Subcutaneous abdominal adipose tissue (tissue), 5 donors: Measurements from ENCODE around the gene MAML3.

ENCODE experiments used
- H3K27ac ChIP-seq: one replicate; pipeline ENCODE4 v1.7.0; 2013; ENCODE audit warnings: low read depth, mild to moderate bottlenecking, inconsistent platforms, low read length, moderate library complexity
- H3K27me3 ChIP-seq, 5 donors: one replicate each; pipeline ENCODE4 v1.7.0; 2013; ENCODE audit warnings: low read length in 5 of 5, inconsistent platforms in 1 of 5; ENCODE audit not compliant: control insufficient read depth in 5 of 5, insufficient read depth in 4 of 5
- H3K36me3 ChIP-seq, 5 donors: one replicate each; pipeline ENCODE4 v1.7.0; 2013; ENCODE audit warnings: low read length in 5 of 5; ENCODE audit not compliant: control insufficient read depth in 5 of 5, insufficient read depth in 5 of 5
- H3K4me1 ChIP-seq, 5 donors: one replicate each; pipeline ENCODE4 v1.7.0; 2013; ENCODE audit warnings: low read length in 5 of 5, mild to moderate bottlenecking in 3 of 5, moderate library complexity in 1 of 5; ENCODE audit not compliant: control insufficient read depth in 5 of 5, insufficient read depth in 5 of 5
- H3K4me3 ChIP-seq, 5 donors: one replicate each; pipeline ENCODE4 v1.7.0; 2013; ENCODE audit warnings: low read length in 5 of 5, low read depth in 1 of 5
- H3K9ac ChIP-seq, 5 donors: one replicate each; pipeline ENCODE4 v1.7.0; 2013; ENCODE audit warnings: low read length in 5 of 5, mild to moderate bottlenecking in 4 of 5, moderate library complexity in 3 of 5
- H3K9me3 ChIP-seq, 5 donors: one replicate each; pipeline ENCODE4 v1.7.0; 2013; ENCODE audit warnings: low read length in 5 of 5; ENCODE audit not compliant: control insufficient read depth in 5 of 5
- donor health status: healthy.
- donor health status: healthy.
- donor health status: healthy.
- donor health status: healthy.
- donor health status: healthy.

Gene MAML3

DNA sequence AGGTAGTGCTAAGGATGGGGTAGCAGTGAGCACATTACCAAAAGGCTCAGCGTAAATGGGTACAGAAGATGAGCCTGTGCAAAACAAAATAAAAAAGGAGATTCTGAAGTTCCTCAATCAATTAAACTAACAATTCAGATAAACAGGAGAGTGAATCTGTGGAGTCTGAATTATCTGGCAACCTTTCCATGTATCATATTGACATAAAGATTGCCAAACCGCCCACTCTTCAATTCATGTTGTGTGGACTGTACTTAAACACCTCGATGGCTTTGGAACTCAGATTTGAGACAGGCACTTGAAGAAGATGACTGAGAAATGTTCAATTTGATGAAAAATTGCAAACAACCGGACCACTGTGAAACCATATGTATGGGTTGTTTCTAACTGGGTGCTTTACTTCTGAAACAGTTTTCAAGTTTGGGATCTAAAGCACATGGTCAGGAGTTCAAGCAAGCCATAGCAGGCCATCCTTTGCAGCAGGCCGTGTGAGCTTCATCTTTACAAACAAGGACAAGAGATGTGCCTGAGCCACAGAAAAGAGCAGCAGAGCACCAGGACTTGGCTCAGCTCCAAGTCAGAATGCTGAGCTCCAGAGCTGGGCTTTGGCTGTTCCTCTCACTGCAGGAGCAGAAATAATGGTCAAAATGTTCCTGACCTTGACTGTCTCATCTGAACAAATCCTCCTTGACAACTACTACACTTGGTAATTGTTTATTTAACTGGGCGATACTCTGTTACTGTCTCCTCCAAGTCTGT lies 380.2 kb downstream of the MAML3 start:
- no peak overlapping the region for H3K9ac ChIP-seq

DNA sequence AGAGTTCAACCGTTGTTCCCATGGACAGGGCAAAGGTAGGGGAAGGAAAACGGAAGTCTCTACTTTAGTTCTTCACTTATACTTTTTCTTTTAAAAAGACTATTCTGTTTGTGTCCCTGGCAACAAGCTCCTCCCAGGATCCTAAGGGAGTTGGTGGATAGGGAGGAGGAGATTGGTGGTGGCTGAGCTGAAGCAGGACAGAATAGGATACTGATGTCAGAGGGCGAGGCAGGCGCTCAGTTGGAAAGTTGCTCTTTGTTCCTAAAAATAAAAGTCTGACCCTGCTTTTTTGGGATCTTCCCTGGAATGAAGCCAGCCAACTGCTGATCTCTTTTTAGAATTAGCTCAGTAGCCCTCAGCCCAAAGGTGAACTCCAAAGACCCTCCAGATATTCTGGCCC lies 383.6 kb downstream of the MAML3 start:
- peak overlapping the region; percentile 76 for H3K27ac ChIP-seq
- H3K4me3 ChIP-seq, result no peak overlapping the region
- H3K27me3 ChIP-seq, result no peaks in the 10 kb centered on the region
- peaks cover 0 to 35% (median 28%) of the 10 kb centered on the region in 5 donors for H3K4me1 ChIP-seq
- no peaks in the 10 kb centered on the region for H3K9me3 ChIP-seq
- peak overlapping the region in 1 of 5 donors; percentile 2 for H3K9ac ChIP-seq
- H3K36me3 ChIP-seq, result no peaks in the 10 kb centered on the region

More for the DNA sequence above, 380.2 kb downstream of the MAML3 start:
- H3K9me3 ChIP-seq, result no peaks in the 10 kb centered on the region
- no peaks in the 10 kb centered on the region for H3K36me3 ChIP-seq
- H3K27me3 ChIP-seq, result no peaks in the 10 kb centered on the region
- H3K27ac ChIP-seq, result no peak overlapping the region
- H3K4me1 ChIP-seq, result peaks cover 0 to 25% (median 21%) of the 10 kb centered on the region in 5 donors
- no peak overlapping the region for H3K4me3 ChIP-seq

DNA sequence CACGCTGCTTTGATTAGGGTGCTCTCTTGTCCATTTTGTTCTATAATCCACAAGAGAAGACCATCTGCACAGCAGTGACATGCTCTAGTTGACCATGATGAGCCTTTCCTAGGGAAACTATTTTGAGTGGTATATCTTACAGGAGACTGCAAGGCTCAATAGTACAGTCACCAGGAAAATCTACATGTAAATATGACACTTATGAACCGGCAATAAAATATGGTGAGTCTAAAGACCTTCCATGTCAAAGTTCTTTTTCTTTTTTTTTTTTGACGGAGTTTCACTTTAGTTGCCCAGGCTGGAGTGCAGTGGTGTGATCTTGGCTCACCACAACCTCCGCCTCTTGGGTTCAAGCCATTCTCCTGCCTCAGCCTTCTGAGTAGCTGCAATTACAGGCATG lies 384.6 kb downstream of the MAML3 start:
- Histone ChIP-seq H3K9ac (no peak overlapping the region), H3K4me1 (peaks cover 3 to 45% (median 37%) of the 10 kb centered on the region in 5 donors), H3K4me3 (no peak overlapping the region), H3K27ac (peak overlapping the region; percentile 96), H3K36me3 (no peaks in the 10 kb centered on the region), H3K9me3 (no peaks in the 10 kb centered on the region), H3K27me3 (no peaks in the 10 kb centered on the region)

DNA sequence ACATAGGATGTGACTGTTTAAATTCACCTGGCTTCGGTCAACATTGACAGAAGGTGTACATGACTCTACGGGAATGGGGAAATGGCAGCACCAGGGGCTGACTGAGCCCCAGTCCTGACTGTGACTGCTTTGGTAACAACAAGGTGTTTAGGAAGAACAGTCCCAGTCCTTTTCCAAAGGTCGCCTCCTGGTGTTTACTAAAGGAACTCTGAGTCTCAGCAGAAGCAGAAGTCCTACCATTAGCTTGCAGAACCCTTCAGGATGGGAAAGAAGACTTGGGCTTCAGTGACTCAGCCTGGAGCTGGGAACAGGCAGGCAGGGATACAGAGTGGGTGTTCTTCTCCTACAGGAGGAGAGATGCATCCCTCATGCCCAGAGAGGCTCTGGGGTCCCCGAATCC lies 385.1 kb downstream of the MAML3 start:
- Histone ChIP-seq H3K36me3 (no peaks in the 10 kb centered on the region), H3K4me1 (peaks cover 4 to 50% (median 42%) of the 10 kb centered on the region in 5 donors), H3K27me3 (no peaks in the 10 kb centered on the region), H3K4me3 (no peak overlapping the region), H3K9me3 (no peaks in the 10 kb centered on the region), H3K27ac (peak overlapping the region; percentile 96), H3K9ac (no peak overlapping the region)

DNA sequence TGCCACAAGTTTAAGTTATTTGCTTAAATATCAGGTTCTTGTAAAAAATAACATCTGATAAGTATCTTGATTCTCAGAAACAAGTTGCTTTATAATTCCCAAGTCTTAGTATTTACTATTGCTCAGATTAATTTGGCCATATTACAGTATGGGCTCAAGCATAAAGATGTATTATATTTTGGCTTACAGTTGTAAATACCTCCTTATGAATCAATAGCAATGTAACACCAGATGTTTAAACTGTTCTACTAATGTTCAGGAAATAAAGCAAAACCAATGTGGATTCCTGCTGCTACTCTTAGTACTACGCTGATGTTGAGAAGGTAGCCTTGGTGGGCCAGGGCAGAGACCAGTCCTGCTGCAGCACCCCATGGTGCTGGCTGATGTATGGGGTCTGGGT lies 385.6 kb downstream of the MAML3 start:
- Histone ChIP-seq H3K36me3 (no peaks in the 10 kb centered on the region), H3K27ac (peak overlapping the region; percentile 96), H3K9me3 (no peaks in the 10 kb centered on the region), H3K9ac (no peak overlapping the region), H3K27me3 (no peaks in the 10 kb centered on the region), H3K4me1 (peaks cover 7 to 55% (median 47%) of the 10 kb centered on the region in 5 donors), H3K4me3 (no peak overlapping the region)

DNA sequence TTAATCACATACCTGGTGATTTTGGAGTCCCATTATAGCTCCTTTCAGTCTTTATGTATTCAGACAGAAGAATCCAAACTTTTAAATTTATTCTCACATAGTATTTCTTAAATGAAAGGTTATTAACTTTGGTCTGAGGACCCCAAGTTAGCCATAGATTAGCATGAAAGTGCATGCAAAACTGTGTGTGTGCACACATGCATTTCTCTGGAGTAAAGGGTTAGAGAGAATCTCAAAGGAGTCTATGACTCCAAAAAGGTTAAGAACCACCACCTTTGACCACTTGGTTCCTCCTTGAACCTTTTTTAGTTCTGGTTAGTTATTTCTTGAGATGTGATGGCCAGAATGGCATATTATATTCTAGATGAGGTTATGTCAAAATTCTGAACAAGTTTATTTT lies 386.4 kb downstream of the MAML3 start:
- Histone ChIP-seq H3K4me3 (no peak overlapping the region), H3K36me3 (no peaks in the 10 kb centered on the region), H3K27ac (peak overlapping the region; percentile 96), H3K4me1 (peaks cover 8 to 63% (median 55%) of the 10 kb centered on the region in 5 donors), H3K27me3 (no peaks in the 10 kb centered on the region), H3K9ac (no peak overlapping the region), H3K9me3 (no peaks in the 10 kb centered on the region)

DNA sequence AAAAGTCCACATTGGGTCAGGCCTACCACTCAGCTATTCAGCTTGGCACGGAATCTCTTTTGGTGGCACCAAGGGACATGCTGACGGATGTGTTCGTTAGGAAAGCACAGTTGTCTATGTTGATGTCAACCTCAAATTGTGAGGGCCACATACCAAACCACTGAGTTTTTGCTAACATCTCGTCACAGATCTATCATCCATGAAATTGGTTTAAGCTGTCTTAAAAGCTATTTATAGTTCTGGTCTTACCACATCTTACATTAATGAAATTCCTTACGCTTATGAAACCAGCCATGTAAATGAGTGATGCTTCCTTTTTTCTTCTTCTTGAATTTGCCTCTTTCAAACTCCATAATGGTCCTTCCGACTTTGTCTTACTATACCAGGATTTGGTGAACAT lies 386.8 kb downstream of the MAML3 start:
- Histone ChIP-seq H3K4me1 (peaks cover 8 to 67% (median 59%) of the 10 kb centered on the region in 5 donors), H3K36me3 (no peaks in the 10 kb centered on the region), H3K27ac (peak overlapping the region; percentile 96), H3K4me3 (no peak overlapping the region), H3K27me3 (no peaks in the 10 kb centered on the region), H3K9me3 (no peaks in the 10 kb centered on the region), H3K9ac (no peak overlapping the region)

DNA sequence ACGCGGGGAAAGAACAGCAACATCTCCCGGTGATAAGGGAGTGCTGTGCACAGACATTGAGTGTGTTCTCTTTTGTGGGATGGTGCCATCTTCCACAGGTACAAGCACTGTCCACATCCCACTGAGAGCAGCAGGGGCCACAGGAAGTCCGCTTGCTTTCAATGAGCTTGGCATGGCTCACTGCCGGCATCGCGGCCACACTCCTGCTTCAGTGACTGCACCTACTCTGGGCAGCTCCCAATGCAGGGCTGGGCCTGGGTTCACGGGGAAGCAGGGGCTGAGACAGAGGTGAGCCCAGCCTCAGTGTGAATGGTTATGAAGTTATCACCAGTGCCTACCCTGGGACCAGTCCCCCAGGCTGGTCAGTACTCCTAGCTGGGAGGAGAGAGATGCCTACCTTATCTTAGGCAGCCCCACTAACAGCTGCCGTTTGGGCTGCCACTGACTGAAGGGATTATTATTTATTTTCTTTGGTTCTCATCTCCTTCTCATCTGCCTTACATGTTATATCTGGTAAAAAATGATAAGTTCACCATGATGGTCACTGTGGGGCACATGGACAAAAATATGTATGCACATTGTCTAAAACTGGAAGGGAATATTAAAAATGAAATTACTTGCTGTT lies 389.2 kb downstream of the MAML3 start:
- peaks cover 8 to 54% (median 53%) of the 10 kb centered on the region in 5 donors for H3K4me1 ChIP-seq
- H3K4me3 ChIP-seq, result peak overlapping the region; percentile 38 to 65 (median 56)
- no peaks in the 10 kb centered on the region for H3K27me3 ChIP-seq
- peak overlapping the region; percentile 96 for H3K27ac ChIP-seq
- no peaks in the 10 kb centered on the region for H3K36me3 ChIP-seq
- no peaks in the 10 kb centered on the region for H3K9me3 ChIP-seq
- H3K9ac ChIP-seq, result peak overlapping the region in 3 of 5 donors; percentile 9 to 63 (median 54)

DNA sequence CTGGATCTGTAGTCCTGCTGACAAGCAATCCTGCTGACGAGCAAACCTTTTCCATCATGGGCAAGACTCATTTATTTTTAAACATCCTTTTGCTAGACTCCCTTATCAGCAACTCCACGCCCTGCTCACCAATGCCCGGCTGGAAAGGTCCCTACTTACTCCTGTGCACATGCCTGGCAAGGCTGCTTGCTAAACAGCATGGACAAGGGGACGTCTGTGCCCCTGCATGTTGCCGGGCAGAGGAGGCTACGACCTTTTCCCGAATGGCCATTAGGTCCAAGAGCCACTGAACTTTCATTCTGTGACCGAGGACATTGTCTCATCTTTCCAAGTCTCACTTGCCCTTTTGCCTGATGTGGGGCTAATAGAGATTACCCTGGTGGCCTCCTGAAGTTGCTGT lies 389.8 kb downstream of the MAML3 start:
- Histone ChIP-seq H3K27ac (peak overlapping the region; percentile 96), H3K4me1 (peaks cover 8 to 51% (median 47%) of the 10 kb centered on the region in 5 donors), H3K27me3 (no peaks in the 10 kb centered on the region), H3K9ac (peak overlapping the region in 4 of 5 donors; percentile 4 to 54 (median 38)), H3K9me3 (no peaks in the 10 kb centered on the region), H3K4me3 (peak overlapping the region; percentile 38 to 65 (median 56)), H3K36me3 (no peaks in the 10 kb centered on the region)

DNA sequence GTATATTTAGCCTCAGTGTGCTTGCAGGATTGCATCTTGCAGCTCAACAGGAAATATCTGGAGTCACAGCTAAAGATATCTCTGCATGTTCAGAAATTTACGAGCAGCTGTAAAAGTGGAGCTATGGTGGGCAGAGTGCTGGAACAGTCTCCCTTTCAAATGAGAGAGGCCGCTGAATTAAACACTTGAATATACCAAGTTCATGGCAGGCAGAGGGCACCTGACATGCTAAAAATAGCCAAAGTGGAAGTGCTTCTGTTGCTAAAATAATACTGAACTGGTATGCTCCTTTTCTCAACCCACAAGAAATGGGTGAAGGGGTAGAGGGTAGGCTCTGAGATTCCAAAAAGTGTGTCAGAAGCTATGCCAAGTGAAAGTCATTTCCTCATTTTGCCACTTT lies 390.3 kb downstream of the MAML3 start:
- Histone ChIP-seq H3K27me3 (no peaks in the 10 kb centered on the region), H3K4me1 (peaks cover 8 to 51% (median 47%) of the 10 kb centered on the region in 5 donors), H3K4me3 (peak overlapping the region; percentile 38 to 65 (median 56)), H3K36me3 (no peaks in the 10 kb centered on the region), H3K27ac (peak overlapping the region; percentile 96), H3K9me3 (no peaks in the 10 kb centered on the region), H3K9ac (peak overlapping the region in 4 of 5 donors; percentile 4 to 71 (median 48))
